Hematopoietic multipotent progenitor cell treated with erythropoietin and hydrocortisone succinate and interleukin-3 and kit ligand, for 8 days (in vitro differentiated cells): ENCODE results near the gene PRICKLE2.

Source experiments
- DNase-seq: peaks from one replicate; pipeline ENCODE4 v3.0.0-alpha.2; 2015

Gene PRICKLE2

GRCh38 chr3:64187065-64187959 is 38.0 kb downstream of the PRICKLE2 start:
- DNase-seq: no peak

- no peak for DNase-seq
Measured at GRCh38 chr3:64186667-64187064, 38.6 kb downstream of the PRICKLE2 start.

- no peak for DNase-seq
Measured at GRCh38 chr3:64185436-64185835, 39.8 kb downstream of the PRICKLE2 start.

GRCh38 chr3:64184621-64185020 is 40.6 kb downstream of the PRICKLE2 start:
- no peak for DNase-seq

GRCh38 chr3:64179860-64180259 is 45.4 kb downstream of the PRICKLE2 start:
- no peak for DNase-seq

GRCh38 chr3:64179249-64179648 is 46.0 kb downstream of the PRICKLE2 start:
- DNase-seq: no peak

- no peak for DNase-seq
Measured at GRCh38 chr3:64178419-64178818, 46.8 kb downstream of the PRICKLE2 start.

GRCh38 chr3:64176461-64176996 is 48.7 kb downstream of the PRICKLE2 start:
- no peak for DNase-seq

- no peak for DNase-seq
Measured at GRCh38 chr3:64174328-64174727, 50.9 kb downstream of the PRICKLE2 start.

- no peak for DNase-seq
Measured at GRCh38 chr3:64173563-64173962, 51.7 kb downstream of the PRICKLE2 start.

- DNase-seq: no peak
Measured at GRCh38 chr3:64170270-64170669, 55.0 kb downstream of the PRICKLE2 start.

GRCh38 chr3:64167868-64168267 is 57.4 kb downstream of the PRICKLE2 start:
- no peak for DNase-seq

- no peak for DNase-seq
Measured at GRCh38 chr3:64167351-64167750, 57.9 kb downstream of the PRICKLE2 start.

- no peak for DNase-seq
Measured at GRCh38 chr3:64166584-64167162, 58.6 kb downstream of the PRICKLE2 start.

GRCh38 chr3:64164349-64164748 is 60.9 kb downstream of the PRICKLE2 start:
- DNase-seq: no peak

- DNase-seq: no peak
Measured at GRCh38 chr3:64163755-64164148, 61.5 kb downstream of the PRICKLE2 start.

- DNase-seq: no peak
Measured at GRCh38 chr3:64163019-64163754, 62.1 kb downstream of the PRICKLE2 start.

GRCh38 chr3:64161481-64161952 is 63.7 kb downstream of the PRICKLE2 start:
- no peak for DNase-seq

- no peak for DNase-seq
Measured at GRCh38 chr3:64160000-64160695, 65.1 kb downstream of the PRICKLE2 start.

GRCh38 chr3:64158334-64158733 is 66.9 kb downstream of the PRICKLE2 start:
- no peak for DNase-seq

- DNase-seq: no peak
Measured at GRCh38 chr3:64157150-64158035, 67.9 kb downstream of the PRICKLE2 start.

- no peak for DNase-seq
Measured at GRCh38 chr3:64155328-64155727, 69.9 kb downstream of the PRICKLE2 start.
